H1 (cell line): ENCODE data around the gene PRTN3. TPM values are rescaled to one million over a fixed set of nuclear protein-coding genes. Genes with fewer than 3 reads are reported as not detected.

ENCODE experiments used
- CTCF ChIA-PET: fragments of 300-600 bp; sonication (Branson Sonifier 250); formaldehyde crosslinking; loops from one replicate; lab custom pipeline; 2021; ENCODE audit not compliant: partially characterized antibody; lab: Charles Lee
- POLR2A ChIA-PET: fragments of 300-600 bp; sonication (Branson Sonifier 250); formaldehyde crosslinking; loops from one replicate; lab custom pipeline; 2021; ENCODE audit warnings: inconsistent platforms; ENCODE audit not compliant: partially characterized antibody; lab: Charles Lee
- DNase-seq, 2 experiments: peaks; one replicate each; pipeline versions ENCODE4 v3.0.0 to v3.0.0-alpha.2; 2010 to 2022; ENCODE audit warnings: low spot score in 2 of 2, low read depth in 1 of 2, mixed read lengths in 1 of 2
- FAIRE-seq: peaks from 2 replicates; lab custom pipeline; 2011; peaks lifted over from hg19 to GRCh38; lab: Jason Lieb, UNC
- H2AFZ ChIP-seq: 2 replicates; pipeline ENCODE4 v1.8.1; 2012; ENCODE audit warnings: low read length, inconsistent platforms
- H2AK5ac ChIP-seq: 2 replicates; pipeline ENCODE4 v1.6.1; 2013; ENCODE audit warnings: low read depth, low read length
- H2BK120ac ChIP-seq: replicated peaks from 2 replicates; pipeline ENCODE3; 2013; ENCODE audit warnings: low read depth, low read length, inconsistent platforms
- H2BK12ac ChIP-seq: 2 replicates; pipeline ENCODE4 v1.6.1; 2013; ENCODE audit warnings: low read depth, low read length
- H2BK15ac ChIP-seq: 2 replicates; pipeline ENCODE4 v1.6.1; 2013; ENCODE audit warnings: low read length
- H2BK20ac ChIP-seq: 2 replicates; pipeline ENCODE4 v1.6.1; 2013; ENCODE audit warnings: low read length
- H2BK5ac ChIP-seq: 2 replicates; pipeline ENCODE4 v1.6.1; 2013; ENCODE audit warnings: low read depth, low read length
- H3K14ac ChIP-seq: 2 replicates; pipeline ENCODE4 v1.6.1; 2013; ENCODE audit warnings: inconsistent platforms; ENCODE audit not compliant: insufficient read length
- H3K18ac ChIP-seq: 2 replicates; pipeline ENCODE4 v1.6.1; 2013; ENCODE audit warnings: low read length; ENCODE audit errors: extremely low read depth
- H3K23ac ChIP-seq: 2 replicates; pipeline ENCODE4 v1.6.1; 2013; ENCODE audit warnings: inconsistent platforms; ENCODE audit not compliant: insufficient read length
- H3K23me2 ChIP-seq: 2 replicates; pipeline ENCODE4 v1.6.1; 2013; ENCODE audit warnings: low read depth, low read length
- H3K27ac ChIP-seq: 2 replicates; pipeline ENCODE4 v1.6.1; 2011; ENCODE audit warnings: low read depth, low read length, inconsistent platforms
- H3K27me3 ChIP-seq, 4 experiments: replicated peaks in 1 of 4; 1 replicate in 1 of 4; 2 replicates in 3 of 4; pipeline versions ENCODE4 v1.6.1 to v1.8.1; 2011 to 2013; ENCODE audit warnings: low read length in 3 of 4, mild to moderate bottlenecking in 3 of 4, inconsistent platforms in 2 of 4, mixed read lengths in 2 of 4, moderate library complexity in 1 of 4; ENCODE audit not compliant: control insufficient read depth in 3 of 4, insufficient read depth in 3 of 4; ENCODE audit errors: extremely low read depth in 1 of 4
- H3K36me3 ChIP-seq, 4 experiments: 2 replicates each; pipeline versions ENCODE4 v1.6.1 to v1.8.1; 2011 to 2013; ENCODE audit warnings: mild to moderate bottlenecking in 4 of 4, low read length in 3 of 4, moderate library complexity in 2 of 4, control low read depth in 1 of 4, inconsistent platforms in 1 of 4; ENCODE audit not compliant: insufficient read depth in 4 of 4, control insufficient read depth in 2 of 4
- H3K4ac ChIP-seq: replicated peaks from 2 replicates; pipeline ENCODE3; 2013; ENCODE audit warnings: low read length, low read depth, mixed read lengths, inconsistent platforms; ENCODE audit not compliant: insufficient read length
- H3K4me1 ChIP-seq, 4 experiments: replicated peaks in 1 of 4; 1 replicate in 1 of 4; 2 replicates in 3 of 4; pipeline versions ENCODE4 v1.6.1 to v1.8.1; 2011 to 2013; ENCODE audit warnings: low read length in 3 of 4, inconsistent platforms in 2 of 4, mixed read lengths in 1 of 4; ENCODE audit not compliant: insufficient read depth in 4 of 4, control insufficient read depth in 3 of 4
- H3K4me2 ChIP-seq, 2 experiments: 2 replicates each; pipeline versions ENCODE4 v1.6.1 to v1.8.1; 2011 to 2013; ENCODE audit warnings: low read depth in 2 of 2, low read length in 2 of 2, control low read depth in 1 of 2, inconsistent platforms in 1 of 2, mild to moderate bottlenecking in 1 of 2; ENCODE audit not compliant: insufficient read depth in 1 of 2
- H3K4me3 ChIP-seq, 4 experiments: fragments of 200-600, 300-600 bp in 1 of 4; sonication (generic), shearing (Covaris generic), sonication (Bioruptor Twin) in 1 of 4; 2 replicates each; pipeline versions ENCODE4 v1.5.1 to v1.8.1; 2011 to 2016; ENCODE audit warnings: low read length in 4 of 4, low read depth in 3 of 4, control low read depth in 2 of 4, inconsistent platforms in 2 of 4, mild to moderate bottlenecking in 2 of 4, mixed read lengths in 1 of 4, moderate library complexity in 1 of 4; ENCODE audit not compliant: insufficient read depth in 2 of 4; ENCODE audit errors: extremely low read depth in 1 of 4
- H3K56ac ChIP-seq: replicated peaks from 2 replicates; pipeline ENCODE3; 2013; ENCODE audit warnings: low read depth, mild to moderate bottlenecking, mixed read lengths, low read length, inconsistent platforms; ENCODE audit not compliant: insufficient read length
- H3K79me1 ChIP-seq: 2 replicates; pipeline ENCODE4 v1.6.1; 2013; ENCODE audit warnings: low read depth, low read length, control low read depth
- H3K79me2 ChIP-seq, 2 experiments: 2 replicates each; pipeline versions ENCODE4 v1.6.1 to v1.8.1; 2012 to 2013; ENCODE audit warnings: low read length in 2 of 2, mild to moderate bottlenecking in 2 of 2, inconsistent platforms in 1 of 2; ENCODE audit not compliant: insufficient read depth in 2 of 2, control insufficient read depth in 1 of 2
- H3K9ac ChIP-seq, 4 experiments: replicated peaks in 1 of 4; 1 replicate in 1 of 4; 2 replicates in 3 of 4; pipeline versions ENCODE4 v1.6.1 to v1.8.1; 2011 to 2013; ENCODE audit warnings: low read depth in 3 of 4, low read length in 3 of 4, control low read depth in 2 of 4, mild to moderate bottlenecking in 2 of 4, moderate library complexity in 2 of 4, inconsistent platforms in 1 of 4; ENCODE audit errors: extremely low read depth in 1 of 4
- H3K9me3 ChIP-seq, 2 experiments: 2 replicates each; pipeline versions ENCODE4 v1.6.1 to v1.8.1; 2012 to 2013; ENCODE audit warnings: mild to moderate bottlenecking in 2 of 2, moderate library complexity in 2 of 2, control low read depth in 1 of 2, inconsistent platforms in 1 of 2, low read depth in 1 of 2, low read length in 1 of 2, mixed read lengths in 1 of 2; ENCODE audit not compliant: insufficient read depth in 2 of 2
- H4K20me1 ChIP-seq, 2 experiments: replicated peaks in 1 of 2; 2 replicates each; pipeline versions ENCODE3 to v1.8.1; 2011 to 2013; ENCODE audit warnings: inconsistent platforms in 2 of 2, low read length in 2 of 2, mild to moderate bottlenecking in 1 of 2; ENCODE audit not compliant: insufficient read depth in 2 of 2, control insufficient read depth in 1 of 2
- H4K5ac ChIP-seq: 2 replicates; pipeline ENCODE4 v1.6.1; 2013; ENCODE audit warnings: low read length, low read depth, mixed read lengths, inconsistent platforms; ENCODE audit not compliant: insufficient read length
- H4K8ac ChIP-seq: 2 replicates; pipeline ENCODE4 v1.8.0; 2013; ENCODE audit warnings: mild to moderate bottlenecking, moderate library complexity, low read length, inconsistent platforms; ENCODE audit not compliant: insufficient read depth; ENCODE audit errors: extremely low read depth
- H4K91ac ChIP-seq: replicated peaks from 2 replicates; pipeline ENCODE3; 2013; ENCODE audit warnings: low read length, mixed read lengths, inconsistent platforms; ENCODE audit not compliant: insufficient read length
- CHD2 ChIP-seq: IDR thresholded peaks from 2 replicates; pipeline ENCODE4 v1.6.1; 2012; ENCODE audit warnings: low read length, improper control_type of control experiment
- POLR2A ChIP-seq, 2 experiments: IDR thresholded peaks; 1 replicate in 1 of 2; 2 replicates in 1 of 2; pipeline ENCODE4 v1.6.1; 2011; ENCODE audit warnings: low read depth in 2 of 2, low read length in 2 of 2, mild to moderate bottlenecking in 2 of 2; ENCODE audit errors: control extremely low read depth in 1 of 2
- POLR2AphosphoS5 ChIP-seq: IDR thresholded peaks from 2 replicates; pipeline ENCODE4 v1.6.1; 2011; ENCODE audit warnings: low read depth, low read length
- WGBS, 2 experiments: shearing (Covaris generic) in 1 of 2; methylation state at CpG; one replicate each; pipeline versions ENCODE4 v1.1.6 to v1.1.7; 2013 to 2015; ENCODE audit warnings: low lambda C conversion rate in 2 of 2, mixed read lengths in 2 of 2, inconsistent platforms in 1 of 2, low coverage in 1 of 2, missing lambda C conversion rate in 1 of 2; ENCODE audit not compliant: insufficient replicate concordance in 2 of 2, insufficient coverage in 1 of 2, insufficient read length in 1 of 2; ENCODE audit errors: extremely low coverage in 1 of 2, missing lambda C conversion rate in 1 of 2; 5-methylcytosine and 5-hydroxymethylcytosine counted together
- polyA plus RNA-seq, 7 experiments: library from polyadenylated mRNA; depleted of rRNA in 3 of 7; stranded (reverse) in 5 of 7; unstranded in 2 of 7; fragments of >200 nt in 5 of 7; fragments of 200-250 nt in 2 of 7; gene quantifications; 1 replicate in 5 of 7; 2 replicates in 1 of 7; 4 replicates in 1 of 7; pipeline versions ENCODE4 v1.2.1 to v1.2.3, GENCODE V29; 2011 to 2013; ENCODE audit warnings: missing spikeins in 2 of 7, mixed read lengths in 2 of 7
- total RNA-seq: library from RNA; stranded (reverse); fragmentation: NEBNext Ultra II Directional; extraction: Animal tissue kit (Norgen Biotek cat#: 25700); gene quantifications from 2 replicates; pipeline ENCODE4 v1.2.1, GENCODE V29; 2021

The PRTN3 gene
- total and polyA plus RNA-seq, 2 of the 8 experiments (the other 6 are each of a cell fraction or from before 2014, with no cell fraction given) = 0.39 to 2.1 TPM

DNA sequence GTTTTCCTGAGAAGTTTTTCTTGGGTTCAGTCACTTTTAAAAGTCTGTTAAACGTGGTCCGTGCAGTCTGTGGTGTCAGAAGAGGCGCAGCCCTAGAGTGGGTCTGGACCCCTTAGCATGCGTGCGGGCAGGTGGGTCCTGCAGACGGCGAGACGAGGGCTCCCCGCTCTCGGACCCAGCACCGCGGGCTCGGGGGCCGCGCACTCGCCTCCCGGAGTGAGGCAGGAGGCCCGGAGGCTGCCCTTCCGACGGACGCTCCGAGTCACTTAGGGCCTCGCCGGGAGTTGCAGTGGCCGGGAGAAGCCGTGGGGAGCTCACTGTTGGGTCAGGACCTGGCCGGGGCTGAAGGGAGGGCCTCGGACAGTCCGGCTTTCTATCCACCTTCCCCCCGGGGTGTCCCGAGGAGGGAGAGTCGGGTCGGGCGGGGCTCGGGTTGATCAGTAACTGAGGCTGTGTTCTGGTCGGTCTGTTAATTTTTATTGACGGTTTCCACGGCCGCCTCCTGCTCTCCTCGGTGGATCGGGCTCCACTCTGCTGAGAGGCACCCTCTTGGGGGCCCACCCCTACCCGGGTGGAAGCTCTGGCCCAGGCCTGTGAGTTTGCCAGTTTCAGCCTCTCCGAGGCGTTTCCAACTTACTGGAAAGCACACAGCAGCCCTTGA, 42.3 kb upstream of the PRTN3 start:
- H4K5ac ChIP-seq = peak overlapping the region; percentile 39
- peak overlapping the region; percentile 32 for H3K18ac ChIP-seq
- peaks cover 10% of the 10 kb centered on the region; the same call in 1 of the 2 replicates for H3K23me2 ChIP-seq
- no peak overlapping the region for H2BK12ac ChIP-seq
- H3K9me3 ChIP-seq = no peaks in the 10 kb centered on the region
- TF ChIP-seq CHD2 = no peak
- TF ChIP-seq POLR2A (IDR thresholded peaks at IDR 0.05; ENCODE audit: control extremely low read depth in 1 of 2, low read depth in 2 of 2, low read length in 2 of 2) = peak; percentile 14 to 77; a peak in 2 of 3 replicates
- TF ChIP-seq POLR2AphosphoS5 = peak; percentile 43; the same call in 1 of the 2 replicates
- H3K4ac ChIP-seq = peak overlapping the region; percentile 8
- WGBS, 2 experiments = 1% methylated on average over 40 of the region's 44 CpGs; no CpG with 5 or more reads in 1 of the 2 experiments
- DNase-seq (no peak), FAIRE-seq (no peak)
- H2BK120ac ChIP-seq = peak overlapping the region; percentile 72
- no peaks in the 10 kb centered on the region for H3K27me3 ChIP-seq
- no peak overlapping the region for H2BK20ac ChIP-seq
- peak overlapping the region; percentile 88; the same call in 1 of the 2 replicates for H4K8ac ChIP-seq
- ChIA-PET POLR2A (interaction anchor here (0.7 to 16.9 kb wide), 31 partner anchors 8 to 267 kb away, joined by 3 to 277 read pairs (median 6); partner anchors contain the start of genes AZU1, BSG, CDC34 and CNN2), CTCF (interaction anchor here (0.6 to 2.3 kb wide), 7 partner anchors 10 to 57 kb away, joined by 3 to 10 read pairs (median 3); no protein-coding TSS in a partner anchor)
- no peak overlapping the region for H2BK15ac ChIP-seq
- no peak overlapping the region for H2AK5ac ChIP-seq
- H2BK5ac ChIP-seq = peak overlapping the region; percentile 71
- H3K9ac ChIP-seq = peak overlapping the region; percentile 86 to 98 (median 93)
- H3K79me2 ChIP-seq = peaks cover 56 to 57% of the 10 kb centered on the region in 2 experiments
- H3K27ac ChIP-seq = peak overlapping the region; percentile 75
- H4K20me1 ChIP-seq = peaks cover 46 to 48% of the 10 kb centered on the region in 2 experiments
- H3K79me1 ChIP-seq = peaks cover 4% of the 10 kb centered on the region; the same call in 1 of the 2 replicates
- peak overlapping the region; percentile 34 for H4K91ac ChIP-seq
- no peak overlapping the region for H3K23ac ChIP-seq
- peaks cover 0 to 29% (median 18%) of the 10 kb centered on the region in 4 experiments; a peak in 6 of 7 replicates for H3K4me1 ChIP-seq
- H3K14ac ChIP-seq = no peak overlapping the region
- H3K36me3 ChIP-seq = peaks cover 5 to 30% (median 24%) of the 10 kb centered on the region in 4 experiments; a peak in 7 of 8 replicates
- peak overlapping the region; percentile 86 for H3K56ac ChIP-seq
- peak overlapping the region; percentile 62 to 93 for H3K4me2 ChIP-seq
- no peak overlapping the region for H2AFZ ChIP-seq
- H3K4me3 ChIP-seq = peak overlapping the region; percentile 88 to 100 (median 96)
